A673 (cell line): Measurements from ENCODE around the gene DOCK1. TPM values are rescaled to one million over a fixed set of nuclear protein-coding genes. Genes with fewer than 3 reads are reported as not detected.
A peak's percentile ranks its signal among the peaks of the same experiment; 100 is the strongest.

Source experiments
- BruUV-seq: library from RNA; stranded (reverse); fragments of 400-500 nt; replicated peaks from 2 replicates; lab custom pipeline; 2021; lab: Mats Ljungman, UMichigan
- CTCF ChIA-PET: fragments of 300-600 bp; sonication (Branson Sonifier 250); formaldehyde crosslinking; loops from one replicate; lab custom pipeline; 2022; ENCODE audit warnings: antibody characterized with exemption; lab: Charles Lee
- POLR2A ChIA-PET: fragments of 300-600 bp; sonication (Branson Sonifier 250); formaldehyde crosslinking; loops from one replicate; lab custom pipeline; 2022; ENCODE audit warnings: antibody characterized with exemption; ENCODE audit not compliant: low non-redundant PET; lab: Charles Lee
- DNase-seq: peaks from one replicate; pipeline ENCODE4 v3.0.0-alpha.2; 2015; ENCODE audit warnings: low spot score
- H3K27ac ChIP-seq: fragments of 200-600 bp; sonication (generic); 2 replicates; pipeline ENCODE4 v1.5.1; 2016; ENCODE audit warnings: mixed run types, low read depth, mild to moderate bottlenecking, mixed read lengths, antibody characterized with exemption, low read length; ENCODE audit not compliant: poor library complexity, severe bottlenecking
- H3K27me3 ChIP-seq: fragments of 200-600 bp; sonication (generic); replicated peaks from 2 replicates; pipeline ENCODE4 v1.6.1; 2017; ENCODE audit warnings: mixed run types, low read depth, mild to moderate bottlenecking, mixed read lengths, antibody characterized with exemption, low read length; ENCODE audit not compliant: insufficient read depth, poor library complexity
- H3K36me3 ChIP-seq: fragments of 200-600 bp; sonication (generic); 2 replicates; pipeline ENCODE4 v1.6.1; 2016; ENCODE audit warnings: mixed run types, mild to moderate bottlenecking, mixed read lengths, antibody characterized with exemption, low read length; ENCODE audit not compliant: insufficient read depth, poor library complexity, severe bottlenecking
- H3K4me1 ChIP-seq: fragments of 200-600 bp; sonication (generic); 2 replicates; pipeline ENCODE4 v1.6.1; 2017; ENCODE audit warnings: mixed run types, mild to moderate bottlenecking, mixed read lengths, antibody characterized with exemption, low read length; ENCODE audit not compliant: insufficient read depth, poor library complexity, severe bottlenecking
- H3K4me3 ChIP-seq: fragments of 200-600 bp; sonication (generic); 2 replicates; pipeline ENCODE4 v1.5.1; 2016; ENCODE audit warnings: low read depth, mixed run types, mild to moderate bottlenecking, mixed read lengths, low read length; ENCODE audit not compliant: poor library complexity, severe bottlenecking
- H3K9me3 ChIP-seq: fragments of 200-600 bp; sonication (generic); 2 replicates; pipeline ENCODE4 v1.6.1; 2016; ENCODE audit warnings: mixed run types, low read depth, mild to moderate bottlenecking, mixed read lengths, antibody characterized with exemption, low read length; ENCODE audit not compliant: poor library complexity, severe bottlenecking
- CTCF ChIP-seq: fragments of 300-800, 200-600 bp; sonication (generic); conservative IDR thresholded peaks from 2 replicates; pipeline ENCODE4 v1.5.1; 2017; ENCODE audit warnings: low read depth, mild to moderate bottlenecking, antibody characterized with exemption, low read length, moderate library complexity, mixed read lengths
- EZH2 ChIP-seq: fragments of 200-600 bp; sonication (generic); IDR thresholded peaks from 2 replicates; pipeline ENCODE4 v1.6.1; 2017; ENCODE audit warnings: borderline replicate concordance, low read depth, mild to moderate bottlenecking, mixed read lengths, antibody characterized with exemption, low read length; ENCODE audit not compliant: poor library complexity, severe bottlenecking
- intact Hi-C: fragments of 100-400 bp; cut with micrococcal nuclease; formaldehyde crosslinking; loops from one replicate; pipeline ENCODE4 v1.10.0; 2022; ENCODE audit not compliant: unreplicated experiment
- total RNA-seq: library from RNA; stranded (reverse); gene quantifications from 2 replicates; pipeline ENCODE4 v1.2.3, GENCODE V29; 2021

The DOCK1 gene
- total RNA-seq, 1 experiment from 2014 or later, result 30.7 TPM

GRCh38 chr10:127391875-127392274 is 486.6 kb downstream of the DOCK1 start:
- ChIA-PET CTCF (no interaction called here), POLR2A (interaction anchor here (0.6 kb wide), 1 partner anchor 374 kb away, joined by 4 read pairs; no protein-coding TSS in a partner anchor)
- H3K4me3 ChIP-seq, result no peak overlapping the region
- TF ChIP-seq CTCF, result no peak
- TF ChIP-seq EZH2, result no peak
- intact Hi-C loops, result no loop called here
- no peaks in the 10 kb centered on the region for H3K4me1 ChIP-seq
- H3K9me3 ChIP-seq, result no peaks in the 10 kb centered on the region
- H3K27me3 ChIP-seq, result no peaks in the 10 kb centered on the region
- no peak for DNase-seq
- no TSS peak for BruUV-seq
- no peaks in the 10 kb centered on the region for H3K36me3 ChIP-seq
- H3K27ac ChIP-seq, result no peak overlapping the region

DNA sequence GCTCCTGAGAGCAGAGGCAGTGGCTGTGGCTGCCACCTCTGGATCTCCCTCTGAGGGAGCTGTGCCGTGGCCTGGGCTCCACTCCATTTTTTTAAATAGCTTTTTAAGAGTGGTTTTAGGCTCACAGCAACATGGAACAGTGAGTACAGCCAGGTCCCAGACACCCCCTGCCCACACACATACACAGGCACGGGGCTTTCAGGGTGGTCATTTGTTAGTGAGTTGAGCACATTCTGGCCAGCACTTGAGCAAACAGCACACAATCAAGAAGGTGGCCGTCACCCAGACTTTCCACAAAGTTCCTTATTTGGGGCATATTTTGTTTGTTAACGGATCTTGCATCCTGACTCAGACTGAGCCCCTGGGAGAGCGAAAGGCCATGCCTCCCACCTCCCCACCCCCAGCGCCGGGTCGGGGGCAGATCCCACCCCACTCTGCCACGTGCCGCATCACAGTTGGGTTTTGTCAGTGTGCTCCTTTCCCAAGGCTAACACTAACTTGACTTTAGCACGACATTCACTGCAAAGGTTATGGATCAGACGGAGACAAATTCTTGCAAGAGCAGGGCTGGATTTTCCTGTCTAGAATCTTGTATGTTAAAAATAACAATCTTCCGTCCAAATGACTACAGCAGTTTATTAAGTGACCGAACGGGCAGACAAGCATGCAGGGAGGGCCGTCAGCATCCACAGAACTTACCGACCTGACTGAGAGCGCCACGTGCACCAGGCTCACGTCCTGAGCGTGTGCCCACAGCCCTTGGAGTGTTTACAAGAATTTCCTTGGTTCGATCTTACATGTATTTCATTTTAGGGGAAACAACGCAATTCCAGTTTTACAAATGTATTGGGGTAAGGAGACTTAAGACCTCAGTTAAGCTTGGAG is 487.4 kb downstream of the DOCK1 start:
- no peak overlapping the region for H3K4me3 ChIP-seq
- CTCF ChIA-PET, result no interaction called here
- peaks cover 1% of the 10 kb centered on the region for H3K4me1 ChIP-seq
- BruUV-seq, result no TSS peak
- intact Hi-C loops, result no loop called here
- no peak overlapping the region for H3K27ac ChIP-seq
- POLR2A ChIA-PET, result no interaction called here
- H3K27me3 ChIP-seq, result no peaks in the 10 kb centered on the region
- DNase-seq, result no peak
- no peaks in the 10 kb centered on the region for H3K9me3 ChIP-seq
- no peak for TF ChIP-seq EZH2
- TF ChIP-seq CTCF, result no peak
- H3K36me3 ChIP-seq, result no peaks in the 10 kb centered on the region

DNA sequence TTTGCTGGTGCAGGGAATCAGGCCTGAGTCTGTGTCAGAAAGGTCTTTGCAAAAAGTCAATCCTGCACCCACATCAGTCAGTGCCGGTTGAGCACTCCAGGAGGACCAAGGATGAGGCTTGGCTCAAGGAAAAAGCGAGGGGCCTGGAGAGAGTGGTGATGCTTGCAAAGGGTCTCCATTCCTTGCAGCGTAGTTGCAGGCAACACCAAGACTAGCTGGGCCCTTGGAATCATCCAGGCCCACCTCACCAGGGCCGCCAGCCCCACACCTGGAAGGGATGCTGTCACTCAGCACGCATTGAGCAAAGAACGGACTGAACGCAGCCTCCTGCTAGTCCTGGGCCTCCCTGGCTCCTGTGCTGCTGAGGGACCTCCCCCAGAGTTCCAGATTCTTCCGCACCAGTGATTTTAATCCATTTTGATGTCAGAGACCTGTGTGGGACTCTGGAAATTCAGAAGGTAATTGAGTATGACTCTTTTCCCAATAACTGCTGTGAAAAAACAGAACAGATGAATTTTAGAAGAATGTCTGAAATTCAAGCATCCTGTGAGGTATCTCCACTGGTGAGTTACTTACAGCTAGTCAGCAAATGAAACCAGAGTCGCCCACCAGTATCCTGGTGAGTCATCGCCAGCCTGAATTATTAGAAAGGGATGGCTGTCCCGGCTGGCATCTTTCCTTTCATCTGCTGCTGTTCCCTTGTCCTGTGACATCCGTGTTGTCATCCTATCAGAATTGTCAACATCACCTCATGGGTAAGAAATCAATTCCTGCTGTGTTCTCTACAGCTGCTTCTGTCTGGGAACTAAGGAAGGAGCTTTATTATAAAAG is 493.1 kb downstream of the DOCK1 start:
- ChIA-PET POLR2A (no interaction called here), CTCF (interaction anchor here (1.0 kb wide), 1 partner anchor 43 kb away, joined by 4 read pairs; no protein-coding TSS in a partner anchor)
- Histone ChIP-seq H3K9me3 (no peaks in the 10 kb centered on the region), H3K4me1 (peaks cover 25% of the 10 kb centered on the region), H3K36me3 (no peaks in the 10 kb centered on the region), H3K27me3 (no peaks in the 10 kb centered on the region), H3K4me3 (no peak overlapping the region), H3K27ac (peak overlapping the region; percentile 25)
- intact Hi-C loops, result no loop called here
- BruUV-seq, result no TSS peak
- peak; percentile 93 for DNase-seq
- TF ChIP-seq CTCF (no peak), EZH2 (no peak)
